HG03159 (cell line): ENCODE results near the gene FADS6.
"Not testable (repeated sequence)": the region's sequence is repeated elsewhere in the genome, so short reads cannot be mapped to it uniquely, and the experiment has no call there.

Source experiments
- ATAC-seq: cut with Tn5 transposase; IDR thresholded peaks from one replicate; pipeline ENCODE4 v1.9.1; 2021; ENCODE audit warnings: mild to moderate bottlenecking, moderate library complexity; ENCODE audit not compliant: unreplicated experiment

Gene FADS6

GRCh38 chr17:74921026-74921681, 27.7 kb upstream of the FADS6 start:
- ATAC-seq = no peak

GRCh38 chr17:74920642-74921025, 27.2 kb upstream of the FADS6 start:
- no peak for ATAC-seq

- no peak for ATAC-seq
Measured at GRCh38 chr17:74920306-74920620, 26.8 kb upstream of the FADS6 start.

GRCh38 chr17:74919440-74920305, 26.2 kb upstream of the FADS6 start:
- ATAC-seq = no peak

- no peak for ATAC-seq
Measured at GRCh38 chr17:74918906-74919305, 25.5 kb upstream of the FADS6 start.

- no peak for ATAC-seq
Measured at GRCh38 chr17:74917430-74917829, 24.0 kb upstream of the FADS6 start.

- no peak for ATAC-seq
Measured at GRCh38 chr17:74916851-74917199, 23.4 kb upstream of the FADS6 start.

- ATAC-seq = no peak
Measured at GRCh38 chr17:74916136-74916850, 22.9 kb upstream of the FADS6 start.

GRCh38 chr17:74911423-74911822, 18.0 kb upstream of the FADS6 start:
- not testable (repeated sequence) for ATAC-seq

- ATAC-seq = not testable (repeated sequence)
Measured at GRCh38 chr17:74909097-74909496, 15.7 kb upstream of the FADS6 start.

GRCh38 chr17:74907012-74907411, 13.6 kb upstream of the FADS6 start:
- no peak for ATAC-seq

GRCh38 chr17:74906214-74906793, 12.9 kb upstream of the FADS6 start:
- not testable (repeated sequence) for ATAC-seq

GRCh38 chr17:74904687-74905409, 11.4 kb upstream of the FADS6 start:
- no peak for ATAC-seq

- ATAC-seq = no peak
Measured at GRCh38 chr17:74903671-74904070, 10.2 kb upstream of the FADS6 start.

GRCh38 chr17:74903034-74903433, 9.6 kb upstream of the FADS6 start:
- ATAC-seq = no peak

GRCh38 chr17:74901353-74902135, 8.1 kb upstream of the FADS6 start:
- ATAC-seq = no peak

- ATAC-seq = no peak
Measured at GRCh38 chr17:74900208-74900607, 6.8 kb upstream of the FADS6 start.

- ATAC-seq = no peak
Measured at GRCh38 chr17:74898376-74898946, 5.0 kb upstream of the FADS6 start.

- no peak for ATAC-seq
Measured at GRCh38 chr17:74893936-74894671, 671 bp upstream of the FADS6 start.
